NCI-H82 (cell line): ENCODE data around the gene BET1L.
"Not testable (repeated sequence)": the region's sequence is repeated elsewhere in the genome, so short reads cannot be mapped to it uniquely, and the experiment has no call there.

Experiments used
- DNase-seq: peaks from one replicate; lab custom pipeline; 2025; lab: John Stamatoyannopoulos, UW

The BET1L gene

GRCh38 chr11:196786-197731 is 10.1 kb downstream of the BET1L start:
- no peak for DNase-seq

GRCh38 chr11:193481-193880 is 13.7 kb downstream of the BET1L start:
- DNase-seq: not testable (repeated sequence)

GRCh38 chr11:192674-193128 is 14.5 kb downstream of the BET1L start, which contains the start of gene SCGB1C1:
Gene SCGB1C1, plus strand, starts transcription at chr11:193078. Its CDS starts 22 bp downstream, at chr11:193100.
- not testable (repeated sequence) for DNase-seq

DNA sequence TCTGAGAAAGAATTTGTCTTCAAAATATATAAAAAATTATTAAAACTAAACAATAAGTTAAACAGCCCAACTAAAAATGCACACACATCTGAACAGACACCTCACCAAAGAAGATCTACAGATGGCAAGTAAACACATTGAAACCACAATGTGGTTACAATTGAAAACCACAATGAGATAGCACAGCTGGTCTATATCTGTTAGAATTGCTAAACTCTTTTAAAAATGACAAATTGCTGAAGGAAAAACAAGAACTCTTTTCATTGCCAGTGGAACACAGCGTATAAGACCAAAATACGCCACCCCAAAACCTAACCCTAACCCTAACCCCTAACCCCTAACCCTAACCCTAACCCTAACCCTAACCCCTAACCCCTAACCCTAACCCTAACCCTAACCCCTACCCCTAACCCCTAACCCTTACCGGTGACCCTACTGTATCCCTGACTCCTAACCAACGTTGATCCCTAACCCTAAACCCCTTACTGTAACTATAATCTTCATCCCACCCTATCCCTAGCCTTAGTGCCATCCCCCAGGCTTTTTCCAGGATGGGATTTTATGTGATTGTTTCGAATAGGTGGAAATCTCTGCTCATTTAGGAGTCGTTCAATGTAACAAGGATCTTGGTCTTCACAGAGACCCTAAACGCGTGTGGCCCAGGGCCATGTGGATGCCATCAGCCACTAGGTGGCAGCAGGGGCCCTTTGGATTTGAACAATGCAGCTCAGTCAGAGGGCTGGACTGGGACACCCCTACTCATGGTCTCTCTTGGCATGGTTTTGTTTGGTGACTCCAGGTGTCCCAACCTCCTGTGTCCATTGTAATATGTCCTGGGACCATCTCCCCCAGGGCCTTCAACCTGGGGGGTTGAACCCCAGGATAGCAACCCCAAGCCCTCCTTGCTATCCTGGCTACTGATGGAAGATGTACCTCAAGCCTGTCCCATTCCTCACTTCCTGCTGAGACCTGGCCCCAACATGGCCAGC is 15.4 kb downstream of the BET1L start:
- DNase-seq: not testable (repeated sequence)

DNA sequence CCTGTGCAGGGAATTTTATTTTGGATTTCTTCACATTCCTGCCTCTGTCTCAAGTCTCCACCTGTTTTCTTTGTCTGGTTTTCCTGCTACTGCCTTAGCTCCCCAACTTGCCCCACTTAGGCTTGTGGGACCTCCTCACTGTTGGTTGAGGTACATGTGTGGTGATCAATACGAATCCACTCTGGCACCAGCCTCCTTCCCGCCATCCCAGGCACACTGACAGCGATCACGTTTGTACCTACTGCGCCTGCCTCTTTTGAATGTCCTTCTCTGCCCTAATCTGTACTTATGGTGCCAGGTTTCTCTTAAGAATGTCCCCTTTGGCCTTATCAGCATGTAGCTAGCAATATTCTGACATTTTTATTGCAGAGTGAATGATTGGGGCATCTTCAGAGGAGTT is 16.7 kb downstream of the BET1L start:
- DNase-seq: not testable (repeated sequence)

DNA sequence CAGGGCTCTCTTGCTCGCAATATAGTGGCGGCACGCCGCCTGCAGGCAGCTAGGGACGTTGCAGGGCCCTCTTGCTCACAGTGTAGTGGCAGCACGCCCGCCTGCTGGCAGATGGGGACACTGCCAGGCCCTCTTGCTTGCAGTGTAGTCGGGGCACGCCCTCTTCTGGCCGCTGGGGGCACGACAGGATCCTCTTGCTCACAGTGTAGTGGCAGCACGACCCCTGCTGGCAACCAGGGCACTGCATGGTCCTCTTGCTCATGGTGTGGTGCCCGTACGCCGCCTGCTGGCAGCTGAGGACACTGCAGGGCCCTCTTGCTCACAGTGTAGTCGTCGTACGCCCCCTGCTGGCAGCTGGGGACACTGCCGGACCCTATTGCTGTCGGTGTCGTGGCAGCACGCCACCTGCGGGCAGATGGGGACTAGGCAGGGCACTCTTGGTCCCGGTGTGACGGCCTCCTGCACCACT is 17.3 kb downstream of the BET1L start:
- not testable (repeated sequence) for DNase-seq

DNA sequence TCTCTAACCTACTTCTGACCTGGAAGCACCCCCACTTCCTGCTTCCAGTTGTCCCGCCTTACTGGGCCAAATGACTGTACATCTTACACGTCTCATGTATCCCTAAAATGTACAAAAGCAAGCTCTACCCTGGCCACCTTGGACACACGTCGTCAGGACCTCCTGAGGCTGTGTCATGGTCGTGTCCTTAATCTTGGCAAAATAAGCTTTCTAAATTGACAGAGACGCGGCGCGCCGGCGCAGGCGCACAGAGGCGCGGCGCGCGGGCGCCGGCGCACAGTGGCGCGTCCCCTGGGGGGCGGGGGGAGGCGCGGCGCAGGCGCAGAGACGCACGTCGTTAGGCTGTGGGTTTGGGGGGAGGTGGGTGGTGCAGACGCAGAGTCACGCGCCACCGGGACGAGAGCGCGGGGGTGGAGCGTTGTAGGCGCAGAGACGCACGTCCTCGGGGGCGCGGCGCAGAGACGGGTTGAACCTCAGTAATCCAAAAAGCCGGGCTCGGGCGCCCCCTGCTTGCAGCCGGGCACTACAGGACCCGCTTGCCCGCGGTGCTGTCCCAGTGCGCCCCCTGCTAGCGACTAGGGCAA is 17.9 kb downstream of the BET1L start:
- DNase-seq: not testable (repeated sequence)

DNA sequence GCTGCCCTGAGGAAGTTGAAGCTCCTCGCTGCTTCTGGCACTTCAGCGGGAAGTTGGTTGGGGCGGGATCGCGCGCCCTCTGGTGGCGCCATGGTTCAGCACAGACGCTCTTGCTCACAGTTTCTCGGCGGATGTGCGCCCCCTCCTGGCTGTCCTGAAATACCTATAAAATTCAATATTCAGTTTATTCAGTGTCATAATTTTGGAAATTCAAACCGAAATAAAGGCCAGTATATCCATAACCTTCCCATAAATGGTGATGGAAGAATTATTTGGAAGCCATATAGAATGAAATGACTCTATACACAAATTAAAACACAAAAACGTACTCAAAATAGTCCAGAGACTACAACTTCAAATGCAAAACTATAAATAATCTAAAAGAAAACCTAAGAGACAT is 27.0 kb downstream of the BET1L start:
- DNase-seq: not testable (repeated sequence)
